Measurements from ENCODE around the gene GNB1. TPM values are rescaled to one million over a fixed set of nuclear protein-coding genes. Genes with fewer than 3 reads are reported as not detected.
"Not testable (repeated sequence)": the region's sequence is repeated elsewhere in the genome, so short reads cannot be mapped to it uniquely, and the experiment has no call there.

The GNB1 gene
- total RNA-seq, result 383 and 387 TPM in 2 replicates

- intact Hi-C loops (cut with micrococcal nuclease), result loop anchor here (2.0 kb wide), 2 partner anchors 18 to 110 kb away; no protein-coding TSS in a partner anchor
These were observed at the start of gene GNB1 for GRCh38 chr1:1890506-1891348. Gene GNB1 (minus strand): TSS chr1:1891087. CDS start chr1:1825453, 65,634 bp downstream.

GRCh38 chr1:1940123-1940425, 49.2 kb upstream of the GNB1 start:
- intact Hi-C loops (cut with micrococcal nuclease), result no loop called here

- intact Hi-C loops (cut with micrococcal nuclease), result no loop called here
These were observed 48.6 kb upstream of the GNB1 start for GRCh38 chr1:1939296-1940122.

GRCh38 chr1:1938613-1939295, 47.9 kb upstream of the GNB1 start:
- intact Hi-C loops (cut with micrococcal nuclease), result no loop called here

- intact Hi-C loops (cut with micrococcal nuclease), result no loop called here
These were observed 47.3 kb upstream of the GNB1 start for GRCh38 chr1:1938276-1938573.

- intact Hi-C loops (cut with micrococcal nuclease), result no loop called here
These were observed 46.8 kb upstream of the GNB1 start for GRCh38 chr1:1937549-1938275.

- intact Hi-C loops (cut with micrococcal nuclease), result no loop called here
These were observed 46.2 kb upstream of the GNB1 start for GRCh38 chr1:1937061-1937460.

GRCh38 chr1:1934848-1935247, 44.0 kb upstream of the GNB1 start:
- intact Hi-C loops (cut with micrococcal nuclease), result not testable (repeated sequence)

- intact Hi-C loops (cut with micrococcal nuclease), result no loop called here
These were observed 39.0 kb upstream of the GNB1 start for GRCh38 chr1:1929639-1930545.

- intact Hi-C loops (cut with micrococcal nuclease), result no loop called here
These were observed 38.3 kb upstream of the GNB1 start for GRCh38 chr1:1929102-1929638.

GRCh38 chr1:1928231-1929101, 37.6 kb upstream of the GNB1 start:
- intact Hi-C loops (cut with micrococcal nuclease), result no loop called here

GRCh38 chr1:1927751-1928150, 36.9 kb upstream of the GNB1 start:
- intact Hi-C loops (cut with micrococcal nuclease), result no loop called here

- intact Hi-C loops (cut with micrococcal nuclease), result no loop called here
These were observed 36.2 kb upstream of the GNB1 start for GRCh38 chr1:1926886-1927660.

GRCh38 chr1:1926346-1926811, 35.5 kb upstream of the GNB1 start:
- intact Hi-C loops (cut with micrococcal nuclease), result no loop called here

GRCh38 chr1:1925437-1926345, 34.8 kb upstream of the GNB1 start:
- intact Hi-C loops (cut with micrococcal nuclease), result no loop called here

GRCh38 chr1:1924849-1925248, 34.0 kb upstream of the GNB1 start:
- intact Hi-C loops (cut with micrococcal nuclease), result no loop called here

- intact Hi-C loops (cut with micrococcal nuclease), result no loop called here
These were observed 33.5 kb upstream of the GNB1 start for GRCh38 chr1:1924386-1924785.
